ENCODE results near the gene MRAS.

GRCh38 chr3:138373087-138373735, 24.8 kb downstream of the MRAS start:
- no peak for TF ChIP-seq CTCF (IDR thresholded peaks at IDR 0.05; ENCODE audit: poor library complexity, severe bottlenecking)
- TF ChIP-seq TAF1 (IDR thresholded peaks at IDR 0.05; ENCODE audit: low read depth), result no peak
- no peak for TF ChIP-seq MXI1 (conservative IDR thresholded peaks at IDR 0.05; ENCODE audit: poor library complexity, severe bottlenecking)
- no peak for TF ChIP-seq SMC3 (conservative IDR thresholded peaks at IDR 0.05; ENCODE audit: poor library complexity)
